Activated CD8-positive, alpha-beta T cell treated with anti-CD3 and anti-CD28 coated beads for 36 hours (primary cell): Measurements from ENCODE around the gene HNRNPA0. TPM values are rescaled to one million over a fixed set of nuclear protein-coding genes. Genes with fewer than 3 reads are reported as not detected.

ENCODE experiments used
- ATAC-seq: fragments of 200-7000 bp; cut with Tn5 transposase; one replicate; pipeline ENCODE4 v1.10.0; 2021; ENCODE audit warnings: mild to moderate bottlenecking, moderate library complexity
- CTCF ChIA-PET: fragments of 350-600 bp; sonication (Branson Sonifier 250); formaldehyde crosslinking; loops from one replicate; lab custom pipeline; 2021; ENCODE audit warnings: antibody characterized with exemption; lab: Charles Lee
- POLR2A ChIA-PET: fragments of 350-600 bp; sonication (Branson Sonifier 250); formaldehyde crosslinking; loops from one replicate; lab custom pipeline; 2021; ENCODE audit warnings: antibody characterized with exemption; lab: Charles Lee
- DNase-seq: peaks from one replicate; pipeline ENCODE4 v3.0.0-alpha.2; 2020
- H3K27ac Mint-ChIP-seq: one replicate; pipeline ENCODE4 v1.8.0; 2021; ENCODE audit warnings: mild to moderate bottlenecking, mixed read lengths
- H3K27me3 Mint-ChIP-seq: one replicate; pipeline ENCODE4 v1.8.0; 2021; ENCODE audit warnings: mixed read lengths
- H3K36me3 Mint-ChIP-seq: one replicate; pipeline ENCODE4 v1.8.0; 2021; ENCODE audit warnings: low read depth, mixed read lengths
- H3K4me1 Mint-ChIP-seq: one replicate; pipeline ENCODE4 v1.8.0; 2021; ENCODE audit warnings: low read depth, mixed read lengths
- H3K4me3 Mint-ChIP-seq: one replicate; pipeline ENCODE4 v1.8.0; 2021; ENCODE audit warnings: mild to moderate bottlenecking, moderate library complexity, mixed read lengths
- H3K9me3 Mint-ChIP-seq: one replicate; pipeline ENCODE4 v1.8.0; 2021; ENCODE audit warnings: mixed read lengths
- CTCF ChIP-seq: fragments of 200-600 bp; IDR thresholded peaks from one replicate; pipeline ENCODE4 v1.8.0; 2022; ENCODE audit warnings: antibody characterized with exemption, mild to moderate bottlenecking
- intact Hi-C: fragments of 100-400 bp; cut with micrococcal nuclease; formaldehyde crosslinking; loops from one replicate; pipeline ENCODE4 v1.10.0; 2022
- total RNA-seq, 2 experiments: library from RNA; stranded (reverse); gene quantifications; one replicate each; pipeline ENCODE4 v1.2.3, GENCODE V29; 2021

The HNRNPA0 gene
- total RNA-seq, 2 experiments from 2014 or later = 32.8 to 33.1 TPM

GRCh38 chr5:137760719-137761516 lies 6.8 kb upstream of the HNRNPA0 start:
- ChIA-PET CTCF (interaction anchor here (1.1 to 3.1 kb wide), 6 partner anchors 18 to 308 kb away, joined by 3 to 22 read pairs (median 4); no protein-coding TSS in a partner anchor), POLR2A (no interaction called here)
- H3K9me3 Mint-ChIP-seq = no peaks in the 10 kb centered on the region
- H3K27me3 Mint-ChIP-seq = peaks cover 2% of the 10 kb centered on the region
- no peak for ATAC-seq
- no peak for DNase-seq
- H3K4me1 Mint-ChIP-seq = no peaks in the 10 kb centered on the region
- no peak for TF ChIP-seq CTCF
- intact Hi-C loops = no loop called here
- H3K36me3 Mint-ChIP-seq = peaks cover 1% of the 10 kb centered on the region
- H3K4me3 Mint-ChIP-seq = no peak overlapping the region
- H3K27ac Mint-ChIP-seq = no peak overlapping the region

GRCh38 chr5:137760294-137760693 lies 6.1 kb upstream of the HNRNPA0 start:
- ATAC-seq = no peak
- Mint-ChIP-seq H3K9me3 (no peaks in the 10 kb centered on the region), H3K27ac (no peak overlapping the region), H3K27me3 (peaks cover under 1% of the 10 kb centered on the region), H3K4me1 (peaks cover under 1% of the 10 kb centered on the region), H3K36me3 (peaks cover under 1% of the 10 kb centered on the region), H3K4me3 (no peak overlapping the region)
- TF ChIP-seq CTCF = no peak
- POLR2A ChIA-PET = no interaction called here
- intact Hi-C loops = no loop called here
- no peak for DNase-seq
- CTCF ChIA-PET = interaction anchor here (1.1 to 3.1 kb wide), 5 partner anchors 17 to 308 kb away, joined by 3 to 22 read pairs (median 5); no protein-coding TSS in a partner anchor

GRCh38 chr5:137758715-137759306 lies 4.6 kb upstream of the HNRNPA0 start:
- Mint-ChIP-seq H3K9me3 (no peaks in the 10 kb centered on the region), H3K27me3 (no peaks in the 10 kb centered on the region), H3K36me3 (peaks cover 9% of the 10 kb centered on the region), H3K4me3 (no peak overlapping the region), H3K4me1 (peaks cover 5% of the 10 kb centered on the region), H3K27ac (no peak overlapping the region)
- ChIA-PET CTCF (interaction anchor here (3.1 kb wide), 1 partner anchor 21 kb away, joined by 22 read pairs; no protein-coding TSS in a partner anchor), POLR2A (no interaction called here)
- intact Hi-C loops = no loop called here
- TF ChIP-seq CTCF = no peak
- no peak for ATAC-seq
- no peak for DNase-seq

GRCh38 chr5:137758121-137758520 lies 4.0 kb upstream of the HNRNPA0 start:
- Mint-ChIP-seq H3K27ac (no peak overlapping the region), H3K4me1 (peaks cover 5% of the 10 kb centered on the region), H3K4me3 (no peak overlapping the region), H3K9me3 (no peaks in the 10 kb centered on the region), H3K27me3 (no peaks in the 10 kb centered on the region), H3K36me3 (peaks cover 15% of the 10 kb centered on the region)
- ATAC-seq = no peak
- no peak for DNase-seq
- no peak for TF ChIP-seq CTCF
- ChIA-PET CTCF (no interaction called here), POLR2A (no interaction called here)
- intact Hi-C loops = no loop called here

GRCh38 chr5:137757634-137758033 lies 3.5 kb upstream of the HNRNPA0 start:
- Mint-ChIP-seq H3K36me3 (peaks cover 20% of the 10 kb centered on the region), H3K27me3 (no peaks in the 10 kb centered on the region), H3K4me3 (no peak overlapping the region), H3K4me1 (peaks cover 5% of the 10 kb centered on the region), H3K27ac (no peak overlapping the region), H3K9me3 (no peaks in the 10 kb centered on the region)
- POLR2A ChIA-PET = no interaction called here
- TF ChIP-seq CTCF = no peak
- CTCF ChIA-PET = interaction anchor here (0.8 to 1.6 kb wide), 2 partner anchors 15 to 97 kb away, joined by 3 read pairs; no protein-coding TSS in a partner anchor
- intact Hi-C loops = no loop called here
- DNase-seq (no peak), ATAC-seq (no peak)
